ENCODE data around the gene PTPRK.

PTPRK gene

DNA sequence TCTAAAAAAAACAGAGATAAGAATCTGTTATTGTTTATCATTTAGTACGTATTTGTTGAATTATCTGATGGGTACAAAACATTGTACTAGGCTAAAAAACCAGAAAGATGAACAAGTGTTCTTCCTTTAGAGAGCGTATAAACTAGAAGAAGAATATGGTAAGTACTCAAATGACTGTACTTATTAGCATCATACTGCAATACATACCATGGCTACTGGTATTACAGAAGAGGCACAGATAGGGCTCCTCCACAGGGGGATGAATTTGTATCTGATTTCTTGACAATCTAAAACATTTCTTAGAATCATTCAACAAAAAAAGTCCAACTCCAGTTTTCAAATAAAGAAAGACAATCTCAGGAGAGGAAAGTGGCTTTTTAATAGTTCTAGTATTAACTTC, 501.6 kb downstream of the PTPRK start:
- no peak for DNase-seq (ENCODE audit: low read depth in 2 of 2)

DNA sequence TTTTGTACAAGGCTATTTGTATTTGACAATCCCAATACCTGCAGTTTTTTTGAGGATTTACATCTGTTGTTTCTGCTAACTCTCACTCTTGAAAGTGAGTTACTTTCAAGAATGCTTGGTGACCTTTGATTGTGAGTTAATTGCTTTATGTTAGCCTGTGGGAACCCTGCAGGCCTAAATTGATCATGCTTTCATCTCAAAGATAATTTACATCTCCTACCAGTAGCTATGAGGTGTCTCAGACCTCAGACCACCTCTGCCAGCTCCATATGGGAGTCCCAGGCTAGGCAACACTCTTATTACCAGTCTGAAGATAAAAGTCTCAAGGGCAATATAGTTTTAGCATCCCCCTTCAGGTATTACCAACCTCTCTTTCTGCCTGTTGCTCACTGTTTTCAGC, 503.1 kb downstream of the PTPRK start:
- no peak for DNase-seq (ENCODE audit: low read depth in 2 of 2)

DNA sequence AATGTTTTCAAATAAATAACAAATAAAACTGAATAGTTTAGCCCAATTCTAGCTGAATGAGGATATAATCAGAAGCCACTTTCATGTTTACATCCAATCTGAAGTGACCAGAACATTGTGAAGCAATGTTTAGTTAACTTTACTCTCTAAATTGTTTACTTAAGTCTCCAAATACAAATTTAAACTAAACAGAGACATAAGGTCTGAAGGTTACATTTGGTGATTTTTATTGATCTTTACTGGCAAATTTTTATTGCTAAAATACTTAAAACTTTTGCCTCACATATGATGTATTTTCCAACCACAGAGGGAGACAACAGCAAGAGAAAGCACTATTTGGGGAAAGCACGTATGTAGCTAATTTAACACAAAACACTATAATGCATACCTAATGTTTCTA, 512.7 kb downstream of the PTPRK start:
- no peak for DNase-seq (ENCODE audit: low read depth in 2 of 2)

DNA sequence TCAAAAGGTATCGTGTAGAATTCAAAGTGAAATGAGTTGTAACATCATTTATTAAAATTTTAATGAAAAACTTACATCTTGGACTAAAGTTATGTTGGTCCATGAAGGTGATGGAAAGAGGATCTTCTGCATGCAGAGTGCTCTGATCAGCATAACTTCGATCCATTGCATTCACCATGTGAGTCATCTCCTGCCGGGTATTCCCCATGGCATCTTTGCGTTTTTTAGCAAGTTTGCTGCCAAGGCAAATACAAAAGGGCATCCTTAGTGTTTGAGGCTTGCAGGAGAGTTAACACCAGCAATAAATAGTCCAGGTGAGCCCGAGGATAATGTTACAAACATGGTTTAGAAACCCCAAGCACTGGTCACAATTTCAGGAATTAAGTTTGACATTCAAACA, 515.4 kb downstream of the PTPRK start:
- DNase-seq (ENCODE audit: low read depth in 2 of 2): no peak

DNA sequence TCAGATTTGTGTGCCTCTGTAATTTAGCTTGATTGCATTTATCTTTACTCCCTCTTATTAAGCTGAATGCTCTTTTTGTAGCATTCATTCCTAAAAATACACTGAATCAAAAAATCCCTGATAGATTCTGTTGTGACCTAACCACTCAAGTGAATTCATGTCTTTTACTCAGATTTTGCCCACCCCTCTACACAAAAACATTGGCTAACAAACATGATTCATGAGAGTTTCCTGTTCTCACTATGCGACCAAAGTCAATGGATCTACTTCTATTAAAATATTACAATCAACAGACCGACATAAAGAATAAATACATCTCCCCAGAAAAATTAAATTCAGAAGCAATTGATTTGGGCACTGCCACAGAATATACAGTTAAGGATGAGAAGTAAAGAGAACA, 520.0 kb downstream of the PTPRK start:
- DNase-seq (ENCODE audit: low read depth in 2 of 2): no peak

DNA sequence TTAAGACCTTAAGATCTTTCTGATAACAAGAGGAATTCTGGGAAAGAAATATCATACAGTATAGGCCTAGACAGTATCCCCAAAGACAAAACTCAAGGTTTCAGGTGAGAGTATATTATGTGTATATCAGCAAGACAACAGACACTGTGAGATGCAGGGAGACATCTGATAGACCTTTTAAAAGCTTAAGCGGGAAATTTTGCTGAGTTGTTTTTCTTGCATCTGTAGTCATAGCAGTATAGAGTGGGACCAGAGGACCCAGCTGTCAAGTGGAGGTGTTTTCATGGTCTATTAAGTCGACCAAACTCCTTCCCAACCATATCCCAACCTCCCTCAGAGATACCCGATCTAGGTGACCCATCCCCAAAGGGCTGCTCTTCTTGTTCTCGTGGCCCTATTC, 521.4 kb downstream of the PTPRK start:
- no peak for DNase-seq (ENCODE audit: low read depth in 2 of 2)

DNA sequence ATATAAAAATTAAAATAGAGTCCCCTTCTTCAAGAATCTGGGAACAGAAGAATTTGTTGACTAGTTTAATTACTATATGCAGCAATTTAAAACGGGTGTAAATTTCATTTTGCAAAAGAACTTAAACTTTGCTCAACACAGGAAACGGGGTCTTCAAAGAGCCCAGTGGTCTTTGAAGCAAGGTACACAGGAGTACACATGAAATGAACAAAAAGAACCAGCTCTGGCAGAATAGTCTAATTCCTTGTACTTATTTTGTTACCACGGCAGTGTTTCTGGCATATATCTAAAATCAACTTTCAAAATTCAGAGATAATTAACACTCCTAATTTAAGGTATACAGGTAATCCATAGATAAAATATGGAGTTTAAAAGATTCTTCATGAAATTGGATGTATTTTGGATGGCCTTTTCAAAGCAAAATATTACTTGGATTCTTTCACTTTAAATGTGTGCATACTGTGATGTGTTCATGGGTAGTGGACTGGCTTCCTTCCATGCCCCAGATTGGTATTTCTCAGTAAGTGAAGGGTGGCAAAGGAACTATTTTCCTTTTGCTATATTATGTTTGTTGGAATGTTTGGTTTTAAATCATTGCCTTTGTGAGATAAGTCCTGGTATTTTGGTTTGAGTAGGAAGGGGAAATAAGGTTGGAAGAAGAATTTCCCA, 522.8 kb downstream of the PTPRK start:
- no peak for DNase-seq (ENCODE audit: low read depth in 2 of 2)

DNA sequence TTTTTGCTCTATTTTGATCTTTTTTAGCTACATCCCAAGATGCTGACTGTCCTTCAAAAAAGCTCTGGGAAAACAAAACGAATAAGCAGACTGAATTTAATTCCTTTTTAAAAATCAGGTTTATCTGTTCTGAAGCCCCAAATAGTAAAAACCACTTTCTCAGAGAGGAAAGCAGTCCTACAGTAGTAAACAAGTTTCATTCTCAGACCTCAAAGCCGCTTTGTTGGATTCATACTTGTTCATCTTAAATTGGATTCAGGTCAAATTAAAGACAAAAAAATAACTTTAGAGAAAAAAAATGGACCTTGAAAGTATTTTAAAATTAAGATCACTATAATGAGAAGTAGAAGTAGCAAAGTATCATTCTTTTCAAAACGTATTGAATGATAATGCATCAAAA, 523.5 kb downstream of the PTPRK start:
- DNase-seq (ENCODE audit: low read depth in 2 of 2): no peak

DNA sequence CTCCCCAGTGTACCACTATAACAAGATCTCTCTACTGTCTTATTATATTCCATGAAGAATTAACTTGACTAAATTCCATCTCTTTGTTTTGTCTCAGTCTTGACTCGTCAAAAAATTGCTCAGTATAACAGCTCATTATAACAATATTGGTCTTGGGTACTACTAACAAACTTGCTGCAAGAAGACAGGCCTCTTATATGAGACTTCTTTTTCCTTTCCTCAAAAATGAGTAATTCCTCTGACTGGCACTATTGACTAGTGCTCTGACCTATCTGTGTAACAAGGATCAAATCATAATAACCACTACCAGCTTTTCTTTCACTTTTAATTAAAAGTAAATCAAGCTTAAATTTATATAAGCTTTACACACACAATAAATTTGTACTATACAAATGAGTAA, 528.3 kb downstream of the PTPRK start:
- no peak for DNase-seq (ENCODE audit: low read depth in 2 of 2)

DNA sequence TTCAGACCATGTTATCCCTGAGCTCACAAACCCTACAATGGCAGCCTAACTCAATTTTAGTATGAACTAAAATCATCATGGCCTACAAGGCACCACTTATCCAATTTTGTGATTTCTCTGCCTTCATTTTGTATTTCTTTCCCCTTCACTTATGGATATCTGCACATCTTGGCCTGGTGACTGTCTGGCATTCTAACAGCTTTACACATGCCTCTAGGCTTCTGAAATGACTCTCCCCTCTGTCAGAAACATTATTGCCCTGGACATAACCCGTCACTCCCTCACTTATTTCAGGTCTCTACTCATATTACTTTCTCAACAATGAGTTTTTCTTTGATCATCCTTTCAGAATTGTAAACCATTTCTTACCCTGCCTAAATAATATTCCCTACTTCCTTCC, 530.3 kb downstream of the PTPRK start:
- no peak for DNase-seq (ENCODE audit: low read depth in 2 of 2)

DNA sequence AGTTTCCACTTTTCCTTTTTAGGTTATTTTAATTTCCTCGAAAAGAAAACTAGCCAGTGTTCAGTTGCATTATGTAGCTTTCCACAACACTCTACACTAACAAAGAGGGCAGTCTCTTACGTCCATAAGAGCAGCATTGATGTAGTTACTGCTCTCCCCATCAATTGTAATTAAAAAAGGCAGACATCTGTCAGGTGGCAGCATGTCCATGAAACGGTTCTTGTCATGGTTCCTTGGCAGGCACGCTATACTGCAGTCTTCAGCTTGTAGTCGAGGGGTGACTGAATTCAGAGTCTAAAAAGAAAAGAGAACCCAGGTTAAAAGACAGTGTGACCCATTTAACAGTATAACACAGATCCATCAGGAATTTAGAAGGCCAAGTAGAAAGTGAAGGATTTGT, 539.4 kb downstream of the PTPRK start:
- DNase-seq (ENCODE audit: low read depth in 2 of 2): no peak

DNA sequence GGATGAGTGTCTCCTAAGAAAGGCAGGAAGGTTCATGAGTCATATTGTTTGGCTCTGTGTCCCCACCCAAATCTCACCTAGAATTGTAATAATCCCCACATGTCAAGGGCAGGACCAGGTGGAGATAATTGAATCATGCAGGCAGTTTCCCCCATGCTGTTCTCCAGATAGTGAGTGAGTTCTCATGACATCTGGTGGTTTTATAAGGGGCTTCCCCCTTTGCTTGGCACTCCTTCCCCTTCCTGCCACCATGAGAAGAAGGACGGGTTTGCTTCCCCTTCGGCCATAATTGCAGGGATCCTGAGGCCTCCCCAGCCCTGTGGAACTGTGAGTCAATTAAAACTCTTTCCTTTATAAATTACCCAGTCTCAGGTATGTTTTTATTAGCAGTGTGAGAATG, 542.2 kb downstream of the PTPRK start:
- peak; percentile 19 to 21 for DNase-seq (ENCODE audit: low read depth in 2 of 2)

DNA sequence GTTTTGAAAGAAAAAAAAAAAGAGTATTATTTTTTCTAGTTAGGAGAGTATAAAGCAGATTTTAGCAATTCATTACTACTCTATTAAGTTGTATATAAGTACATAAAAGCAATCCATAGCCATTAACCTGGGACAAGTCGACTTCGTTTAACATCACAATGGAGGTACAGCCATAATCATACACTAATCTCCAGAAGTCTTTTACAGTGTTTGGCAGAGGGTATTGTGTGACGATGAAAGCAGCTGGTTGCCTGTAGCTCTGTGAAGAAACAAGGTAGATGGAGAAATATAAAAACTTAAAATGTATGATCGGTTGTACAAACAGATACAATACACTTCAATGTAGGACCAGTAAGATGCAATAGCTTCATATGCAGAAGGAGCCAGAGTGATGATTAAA, 543.6 kb downstream of the PTPRK start:
- DNase-seq (ENCODE audit: low read depth in 2 of 2): no peak

DNA sequence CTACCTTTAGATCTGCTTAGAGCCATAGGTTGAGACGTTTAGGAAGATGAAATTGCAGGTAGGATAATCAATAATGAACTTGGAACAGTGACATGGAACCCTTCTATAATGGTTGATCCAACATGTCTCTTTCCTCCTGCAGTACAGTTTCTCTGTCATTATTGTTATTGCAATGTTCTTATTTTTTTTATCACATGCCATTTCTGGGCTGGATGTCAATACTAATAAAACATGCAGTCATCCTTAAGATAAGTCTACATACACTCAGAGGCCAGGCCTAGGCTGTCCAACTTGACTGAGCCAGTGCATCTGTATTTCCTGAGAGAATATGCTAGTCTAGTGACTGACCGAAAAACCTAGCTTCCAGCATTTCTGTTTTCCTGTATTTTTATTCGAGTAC, 544.3 kb downstream of the PTPRK start:
- DNase-seq (ENCODE audit: low read depth in 2 of 2): no peak

DNA sequence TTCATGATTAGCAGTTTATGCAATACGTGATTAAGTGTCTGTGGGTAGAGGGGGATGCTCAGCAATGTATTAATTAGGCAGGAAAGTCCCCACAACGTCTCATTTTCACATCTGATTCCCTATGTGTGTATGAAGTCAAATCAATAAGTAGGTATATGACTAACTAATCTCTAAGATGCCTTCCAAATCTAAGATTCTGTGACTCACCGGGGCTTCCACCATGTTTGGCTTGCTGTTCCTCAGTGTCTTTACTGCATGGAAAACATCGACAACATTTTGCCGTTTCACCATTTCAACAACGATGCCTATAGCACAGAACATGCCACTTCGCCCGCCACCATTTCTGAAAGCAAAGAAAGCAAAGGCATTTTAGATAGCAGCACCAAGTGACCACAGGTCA, 547.6 kb downstream of the PTPRK start:
- DNase-seq (ENCODE audit: low read depth in 2 of 2): peak; percentile 25 to 36

DNA sequence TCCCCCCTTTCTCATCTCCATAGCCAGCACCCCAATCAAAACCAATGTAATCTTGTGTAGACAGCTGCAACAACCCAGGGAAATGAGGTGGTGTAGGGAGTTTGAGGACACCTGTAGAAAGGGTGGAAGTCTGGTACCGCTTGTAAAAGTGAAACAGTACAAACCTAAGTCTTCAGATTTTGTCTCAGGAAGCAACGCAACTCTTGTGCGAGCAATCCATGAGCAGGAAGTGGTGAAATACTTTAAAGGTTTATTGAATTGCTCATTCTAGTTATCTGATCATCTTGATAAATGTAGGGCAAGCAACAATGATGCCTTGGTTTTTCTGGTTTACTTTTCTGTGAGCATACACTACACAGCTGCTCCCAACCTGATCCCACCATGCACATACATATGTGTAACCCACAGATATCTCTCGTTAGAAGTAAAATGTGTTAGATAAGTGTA, 548.4 kb downstream of the PTPRK start:
- peak; percentile 24 to 25 for DNase-seq (ENCODE audit: low read depth in 2 of 2)

DNA sequence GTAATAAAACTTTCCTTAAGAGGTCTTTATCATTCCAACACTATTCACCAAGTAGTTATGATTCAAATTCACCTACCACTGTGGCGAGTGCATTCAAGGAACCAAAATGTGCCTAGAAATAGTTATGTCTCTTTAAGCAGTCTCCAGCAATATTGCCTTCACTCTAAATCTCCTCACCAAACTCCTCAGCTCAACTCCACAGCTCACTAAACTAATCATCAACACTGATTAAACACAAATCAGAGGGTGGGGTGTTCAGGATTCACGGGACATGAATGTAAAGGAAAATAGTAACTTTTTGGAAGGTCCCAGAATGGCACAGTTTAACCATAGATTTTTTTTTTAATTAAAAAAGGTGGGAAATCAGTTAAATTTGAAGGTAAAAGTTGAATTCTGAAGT, 549.0 kb downstream of the PTPRK start:
- DNase-seq (ENCODE audit: low read depth in 2 of 2): no peak

DNA sequence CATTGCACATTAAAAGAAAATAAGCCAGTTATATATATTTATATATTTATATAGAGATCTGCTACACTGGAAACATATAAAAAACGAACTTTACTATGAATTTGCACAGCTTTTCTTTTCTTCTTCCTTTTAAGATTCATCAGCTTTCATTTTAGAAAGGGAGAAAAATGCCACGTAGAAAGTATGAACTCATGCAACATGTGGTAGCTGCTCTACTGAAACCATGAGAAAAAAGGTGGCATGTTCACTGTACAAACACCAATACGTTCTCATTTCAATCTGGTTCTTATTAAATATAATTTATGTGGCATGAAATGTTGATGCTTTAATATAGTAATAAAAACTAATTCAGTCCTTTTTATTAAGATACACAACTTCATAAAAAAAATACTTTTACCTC, 550.7 kb downstream of the PTPRK start:
- DNase-seq (ENCODE audit: low read depth in 2 of 2): no peak

DNA sequence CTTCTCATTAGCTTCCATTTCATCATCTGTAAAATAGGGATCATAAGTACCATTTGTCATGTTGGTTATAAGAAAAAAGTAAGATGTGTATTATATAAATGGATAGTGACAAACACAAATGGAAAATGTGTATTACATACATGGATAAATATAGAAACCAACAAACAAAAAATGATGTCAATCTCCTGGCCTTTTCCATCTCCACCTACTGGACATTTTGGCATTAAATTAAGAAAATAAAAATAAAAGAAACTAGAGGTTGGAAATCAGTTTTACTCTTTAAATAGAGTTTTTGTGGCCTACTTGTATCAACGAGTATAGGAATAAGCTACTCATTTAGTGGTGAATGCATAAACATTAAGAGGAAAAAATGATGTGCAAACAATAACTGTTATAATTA, 552.0 kb downstream of the PTPRK start:
- no peak for DNase-seq (ENCODE audit: low read depth in 2 of 2)

DNA sequence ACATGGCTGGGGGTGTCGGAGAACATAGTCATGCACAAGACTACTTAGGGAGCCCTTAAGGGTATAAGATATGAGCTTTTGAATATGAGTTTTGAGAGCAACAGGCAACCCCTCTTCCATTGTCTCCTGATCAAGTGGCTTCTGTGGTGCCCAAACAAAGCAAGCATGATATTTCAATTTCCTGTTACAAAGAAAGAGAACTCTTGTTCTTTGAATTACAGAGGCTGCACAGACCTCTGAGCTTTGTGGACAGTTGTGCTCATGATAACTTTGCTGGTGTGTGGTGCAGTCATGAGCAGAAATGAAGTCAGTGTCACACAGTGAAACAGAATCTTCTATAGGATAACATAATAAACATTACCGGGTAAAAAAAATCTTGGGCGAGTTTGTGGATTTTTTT, 552.7 kb downstream of the PTPRK start:
- no peak for DNase-seq (ENCODE audit: low read depth in 2 of 2)

DNA sequence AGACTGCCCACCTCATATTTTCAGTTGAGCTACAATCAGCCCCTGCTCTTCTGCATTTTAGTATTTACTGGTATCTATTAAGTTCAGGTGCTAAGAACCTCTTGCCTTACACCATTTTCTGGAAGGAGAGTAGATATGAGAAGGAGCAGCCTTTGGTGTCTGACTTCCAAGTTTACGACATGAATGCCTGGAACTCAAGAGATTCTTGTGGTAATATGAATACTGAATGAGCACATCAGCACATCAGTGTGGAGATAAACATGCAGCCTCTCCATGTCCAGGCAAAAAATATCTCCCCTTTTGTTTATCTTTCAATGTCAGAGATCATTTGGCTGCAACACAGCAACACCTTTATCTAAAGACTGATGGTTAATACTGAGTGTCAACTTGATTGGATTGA, 553.8 kb downstream of the PTPRK start:
- no peak for DNase-seq (ENCODE audit: low read depth in 2 of 2)

DNA sequence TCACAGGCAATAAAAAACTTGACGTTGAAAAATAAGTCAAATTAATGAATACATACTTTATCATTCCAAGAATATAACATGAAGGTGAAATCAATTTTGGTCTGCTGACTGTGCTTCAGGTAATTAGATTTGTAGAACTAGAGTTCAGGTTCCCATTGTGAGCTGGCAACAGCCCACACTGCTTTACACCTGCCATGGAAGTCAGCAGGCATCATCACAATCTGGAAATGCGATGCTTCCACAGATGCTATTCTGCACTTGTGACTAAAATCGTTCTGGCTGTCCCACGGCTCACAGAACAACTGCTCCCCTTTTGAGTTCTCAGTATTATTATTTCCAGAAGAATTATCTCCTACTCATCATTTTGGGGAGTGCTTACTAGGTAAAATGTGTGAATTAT, 556.9 kb downstream of the PTPRK start:
- DNase-seq (ENCODE audit: low read depth in 2 of 2): no peak

DNA sequence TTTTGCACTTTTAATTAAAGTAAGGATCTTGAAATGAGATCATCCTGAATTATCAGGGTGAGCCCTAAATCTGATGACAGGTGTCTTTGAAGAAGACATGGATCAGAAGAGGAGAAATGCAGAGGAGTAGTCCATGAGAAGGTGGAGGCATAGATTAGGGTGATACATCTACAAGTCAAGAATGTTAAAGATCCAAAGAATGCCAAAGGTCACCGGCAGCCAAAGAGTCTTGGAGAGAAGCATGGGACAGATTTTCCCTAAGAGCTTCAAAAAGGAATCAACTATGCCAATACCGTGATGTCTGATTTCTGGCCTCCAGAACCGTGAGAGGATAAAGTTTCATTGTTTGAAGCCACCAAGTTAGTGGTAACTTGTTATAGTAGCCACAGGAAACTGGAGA, 560.5 kb downstream of the PTPRK start:
- no peak for DNase-seq (ENCODE audit: low read depth in 2 of 2)

DNA sequence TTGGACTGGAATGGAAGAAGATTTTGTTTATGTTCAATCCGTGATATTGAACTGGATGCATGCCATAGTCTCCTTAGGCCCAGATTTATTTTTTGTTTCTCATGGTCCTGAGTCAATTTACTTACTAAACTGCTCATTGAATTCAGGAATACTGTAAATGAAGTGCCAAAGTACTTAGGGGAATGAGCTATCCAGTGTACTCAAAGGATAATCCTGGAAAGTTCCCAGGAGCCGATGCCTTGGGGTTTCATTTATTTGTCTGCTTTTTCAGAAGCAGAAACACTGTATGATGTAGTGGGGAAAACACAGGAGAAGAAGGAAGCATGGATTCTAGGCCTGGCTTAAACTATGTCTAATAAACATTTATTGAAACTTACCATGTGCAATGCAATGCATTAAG, 563.4 kb downstream of the PTPRK start:
- DNase-seq (ENCODE audit: low read depth in 2 of 2): no peak
